Measurements from ENCODE around the gene WDR33.

DNA sequence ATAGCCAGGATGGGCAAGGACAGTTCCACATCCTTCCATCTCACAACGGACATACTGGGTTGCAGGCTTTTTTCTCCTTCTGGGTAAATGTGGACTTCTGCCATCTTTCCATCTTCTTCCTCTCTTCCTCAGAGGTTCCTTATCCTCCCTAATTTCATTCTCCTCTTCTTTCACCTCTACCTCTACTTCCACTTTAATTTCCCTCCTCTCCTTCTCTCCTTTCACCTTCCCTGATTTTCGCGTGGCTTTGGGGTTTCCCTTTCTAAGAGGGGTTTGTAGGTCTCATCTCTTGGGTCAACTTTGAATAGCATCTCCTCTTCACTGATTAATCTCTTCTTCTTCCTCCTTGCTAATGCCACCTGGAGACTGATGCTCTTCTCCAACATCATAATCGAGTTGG is 29.9 kb upstream of the WDR33 start:
- TF ChIP-seq, protein P1, sequence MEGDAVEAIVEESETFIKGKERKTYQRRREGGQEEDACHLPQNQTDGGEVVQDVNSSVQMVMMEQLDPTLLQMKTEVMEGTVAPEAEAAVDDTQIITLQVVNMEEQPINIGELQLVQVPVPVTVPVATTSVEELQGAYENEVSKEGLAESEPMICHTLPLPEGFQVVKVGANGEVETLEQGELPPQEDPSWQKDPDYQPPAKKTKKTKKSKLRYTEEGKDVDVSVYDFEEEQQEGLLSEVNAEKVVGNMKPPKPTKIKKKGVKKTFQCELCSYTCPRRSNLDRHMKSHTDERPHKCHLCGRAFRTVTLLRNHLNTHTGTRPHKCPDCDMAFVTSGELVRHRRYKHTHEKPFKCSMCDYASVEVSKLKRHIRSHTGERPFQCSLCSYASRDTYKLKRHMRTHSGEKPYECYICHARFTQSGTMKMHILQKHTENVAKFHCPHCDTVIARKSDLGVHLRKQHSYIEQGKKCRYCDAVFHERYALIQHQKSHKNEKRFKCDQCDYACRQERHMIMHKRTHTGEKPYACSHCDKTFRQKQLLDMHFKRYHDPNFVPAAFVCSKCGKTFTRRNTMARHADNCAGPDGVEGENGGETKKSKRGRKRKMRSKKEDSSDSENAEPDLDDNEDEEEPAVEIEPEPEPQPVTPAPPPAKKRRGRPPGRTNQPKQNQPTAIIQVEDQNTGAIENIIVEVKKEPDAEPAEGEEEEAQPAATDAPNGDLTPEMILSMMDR (tag by site-specific recombination; IDR thresholded peaks at IDR 0.05) = no peak
- TF ChIP-seq, protein P2, sequence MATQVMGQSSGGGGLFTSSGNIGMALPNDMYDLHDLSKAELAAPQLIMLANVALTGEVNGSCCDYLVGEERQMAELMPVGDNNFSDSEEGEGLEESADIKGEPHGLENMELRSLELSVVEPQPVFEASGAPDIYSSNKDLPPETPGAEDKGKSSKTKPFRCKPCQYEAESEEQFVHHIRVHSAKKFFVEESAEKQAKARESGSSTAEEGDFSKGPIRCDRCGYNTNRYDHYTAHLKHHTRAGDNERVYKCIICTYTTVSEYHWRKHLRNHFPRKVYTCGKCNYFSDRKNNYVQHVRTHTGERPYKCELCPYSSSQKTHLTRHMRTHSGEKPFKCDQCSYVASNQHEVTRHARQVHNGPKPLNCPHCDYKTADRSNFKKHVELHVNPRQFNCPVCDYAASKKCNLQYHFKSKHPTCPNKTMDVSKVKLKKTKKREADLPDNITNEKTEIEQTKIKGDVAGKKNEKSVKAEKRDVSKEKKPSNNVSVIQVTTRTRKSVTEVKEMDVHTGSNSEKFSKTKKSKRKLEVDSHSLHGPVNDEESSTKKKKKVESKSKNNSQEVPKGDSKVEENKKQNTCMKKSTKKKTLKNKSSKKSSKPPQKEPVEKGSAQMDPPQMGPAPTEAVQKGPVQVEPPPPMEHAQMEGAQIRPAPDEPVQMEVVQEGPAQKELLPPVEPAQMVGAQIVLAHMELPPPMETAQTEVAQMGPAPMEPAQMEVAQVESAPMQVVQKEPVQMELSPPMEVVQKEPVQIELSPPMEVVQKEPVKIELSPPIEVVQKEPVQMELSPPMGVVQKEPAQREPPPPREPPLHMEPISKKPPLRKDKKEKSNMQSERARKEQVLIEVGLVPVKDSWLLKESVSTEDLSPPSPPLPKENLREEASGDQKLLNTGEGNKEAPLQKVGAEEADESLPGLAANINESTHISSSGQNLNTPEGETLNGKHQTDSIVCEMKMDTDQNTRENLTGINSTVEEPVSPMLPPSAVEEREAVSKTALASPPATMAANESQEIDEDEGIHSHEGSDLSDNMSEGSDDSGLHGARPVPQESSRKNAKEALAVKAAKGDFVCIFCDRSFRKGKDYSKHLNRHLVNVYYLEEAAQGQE (tag by site-specific recombination; IDR thresholded peaks at IDR 0.05) = no peak
- TF ChIP-seq, protein P3, sequence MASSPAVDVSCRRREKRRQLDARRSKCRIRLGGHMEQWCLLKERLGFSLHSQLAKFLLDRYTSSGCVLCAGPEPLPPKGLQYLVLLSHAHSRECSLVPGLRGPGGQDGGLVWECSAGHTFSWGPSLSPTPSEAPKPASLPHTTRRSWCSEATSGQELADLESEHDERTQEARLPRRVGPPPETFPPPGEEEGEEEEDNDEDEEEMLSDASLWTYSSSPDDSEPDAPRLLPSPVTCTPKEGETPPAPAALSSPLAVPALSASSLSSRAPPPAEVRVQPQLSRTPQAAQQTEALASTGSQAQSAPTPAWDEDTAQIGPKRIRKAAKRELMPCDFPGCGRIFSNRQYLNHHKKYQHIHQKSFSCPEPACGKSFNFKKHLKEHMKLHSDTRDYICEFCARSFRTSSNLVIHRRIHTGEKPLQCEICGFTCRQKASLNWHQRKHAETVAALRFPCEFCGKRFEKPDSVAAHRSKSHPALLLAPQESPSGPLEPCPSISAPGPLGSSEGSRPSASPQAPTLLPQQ (tag by site-specific recombination; IDR thresholded peaks at IDR 0.05) = no peak
- TF ChIP-seq, protein P4, sequence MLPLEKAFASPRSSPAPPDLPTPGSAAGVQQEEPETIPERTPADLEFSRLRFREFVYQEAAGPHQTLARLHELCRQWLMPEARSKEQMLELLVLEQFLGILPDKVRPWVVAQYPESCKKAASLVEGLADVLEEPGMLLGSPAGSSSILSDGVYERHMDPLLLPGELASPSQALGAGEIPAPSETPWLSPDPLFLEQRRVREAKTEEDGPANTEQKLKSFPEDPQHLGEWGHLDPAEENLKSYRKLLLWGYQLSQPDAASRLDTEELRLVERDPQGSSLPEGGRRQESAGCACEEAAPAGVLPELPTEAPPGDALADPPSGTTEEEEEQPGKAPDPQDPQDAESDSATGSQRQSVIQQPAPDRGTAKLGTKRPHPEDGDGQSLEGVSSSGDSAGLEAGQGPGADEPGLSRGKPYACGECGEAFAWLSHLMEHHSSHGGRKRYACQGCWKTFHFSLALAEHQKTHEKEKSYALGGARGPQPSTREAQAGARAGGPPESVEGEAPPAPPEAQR (tag by site-specific recombination; IDR thresholded peaks at IDR 0.05) = no peak
- TF ChIP-seq BCL11B (tag by site-specific recombination; IDR thresholded peaks at IDR 0.05; ENCODE audit: low read depth) (no peak), MZF1 (tag by site-specific recombination; IDR thresholded peaks at IDR 0.05; ENCODE audit: borderline replicate concordance) (no peak), ZEB2 (tag by site-specific recombination; IDR thresholded peaks at IDR 0.05) (no peak)

Data from HEK293 (cell line).